Right lung (tissue), 5 donors: ENCODE data around the gene IGFBP6. TPM values are rescaled to one million over a fixed set of nuclear protein-coding genes. Genes with fewer than 3 reads are reported as not detected.
"Not testable (repeated sequence)": the region's sequence is repeated elsewhere in the genome, so short reads cannot be mapped to it uniquely, and the experiment has no call there.

Experiments
- DNase-seq, 2 donors: peaks; one replicate each; pipeline ENCODE4 v3.0.0-alpha.2; 2013
- polyA plus RNA-seq, 5 donors: library from polyadenylated mRNA; unstranded; fragments of 120-200 nt; gene quantifications; one replicate each; pipeline versions ENCODE4 v1.2.1 to v1.2.3, GENCODE V29; 2013; ENCODE audit warnings: inconsistent platforms in 1 of 5, low replicate concordance in 1 of 5; ENCODE audit not compliant: insufficient read length in 5 of 5, insufficient read depth in 1 of 5

The IGFBP6 gene
- polyA plus RNA-seq, 5 donors = 9.6 to 25.1 (median 19.0) TPM

GRCh38 chr12:53094796-53095595 is 2.5 kb upstream of the IGFBP6 start:
- not testable (repeated sequence) for DNase-seq

GRCh38 chr12:53095596-53095895 is 1.9 kb upstream of the IGFBP6 start:
- DNase-seq = not testable (repeated sequence)

- DNase-seq = peak; percentile 35 to 52
Measured at GRCh38 chr12:53096089-53096741, 1.3 kb upstream of the IGFBP6 start.

GRCh38 chr12:53096759-53097158 is 708 bp upstream of the IGFBP6 start:
- DNase-seq = no peak

- peak; percentile 60 for DNase-seq
Measured at GRCh38 chr12:53097207-53097563, 282 bp upstream of the IGFBP6 start.

GRCh38 chr12:53098354-53098981 is 1.0 kb downstream of the IGFBP6 start:
- no peak for DNase-seq

GRCh38 chr12:53099071-53099882 is 1.8 kb downstream of the IGFBP6 start:
- peak; percentile 80 to 89 for DNase-seq

- no peak for DNase-seq
Measured at GRCh38 chr12:53100466-53101151, 3.1 kb downstream of the IGFBP6 start.

GRCh38 chr12:53101266-53101665 is 3.8 kb downstream of the IGFBP6 start:
- DNase-seq = no peak

- no peak for DNase-seq
Measured at GRCh38 chr12:53101931-53102781, 4.7 kb downstream of the IGFBP6 start.

GRCh38 chr12:53102883-53103807 is 5.7 kb downstream of the IGFBP6 start, which contains the start of gene SOAT2:
Gene SOAT2 (plus strand): TSS chr12:53103486. CDS start chr12:53103578, 92 bp downstream.
- no peak for DNase-seq

GRCh38 chr12:53103860-53104305 is 6.4 kb downstream of the IGFBP6 start:
- no peak for DNase-seq

- DNase-seq = no peak
Measured at GRCh38 chr12:53105256-53105655, 7.8 kb downstream of the IGFBP6 start.

- DNase-seq = no peak
Measured at GRCh38 chr12:53105712-53106439, 8.4 kb downstream of the IGFBP6 start.

GRCh38 chr12:53107122-53107521 is 9.7 kb downstream of the IGFBP6 start:
- DNase-seq = no peak

GRCh38 chr12:53112431-53112830 is 15.0 kb downstream of the IGFBP6 start:
- DNase-seq = not testable (repeated sequence)

GRCh38 chr12:53113136-53113705 is 15.8 kb downstream of the IGFBP6 start:
- no peak for DNase-seq

GRCh38 chr12:53113951-53114350 is 16.5 kb downstream of the IGFBP6 start:
- no peak for DNase-seq
